Loucy (cell line): ENCODE data around the gene PEX12.
A peak's percentile ranks its signal among the peaks of the same experiment; 100 is the strongest.

Experiments
- H2AFZ ChIP-seq: fragments of 200-600 bp; sonication (generic); 2 replicates; pipeline ENCODE4 v1.6.0; 2016; ENCODE audit warnings: antibody characterized with exemption, mild to moderate bottlenecking, low read length, moderate library complexity
- H3F3A ChIP-seq: fragments of 200-600 bp; 2 replicates; pipeline ENCODE4 v1.6.0; 2016; ENCODE audit warnings: antibody characterized with exemption, low read depth, mild to moderate bottlenecking
- H3K27me3 ChIP-seq: fragments of 200-600 bp; sonication (generic); 2 replicates; pipeline ENCODE4 v1.6.1; 2014; ENCODE audit warnings: low read length, mild to moderate bottlenecking; ENCODE audit not compliant: insufficient read depth, poor library complexity, severe bottlenecking
- H3K36me3 ChIP-seq: fragments of 200-600 bp; sonication (generic); 2 replicates; pipeline ENCODE4 v1.6.1; 2016; ENCODE audit warnings: low read length; ENCODE audit not compliant: insufficient read depth
- H3K4me1 ChIP-seq: fragments of 200-600 bp; sonication (generic); 2 replicates; pipeline ENCODE4 v1.5.1; 2014; ENCODE audit warnings: low read length, mild to moderate bottlenecking; ENCODE audit not compliant: insufficient read depth, poor library complexity, severe bottlenecking
- H3K4me2 ChIP-seq: fragments of 200-600 bp; sonication (generic); 2 replicates; pipeline ENCODE4 v1.6.0; 2014; ENCODE audit warnings: antibody characterized with exemption, low read length, low read depth, mild to moderate bottlenecking; ENCODE audit not compliant: poor library complexity, severe bottlenecking
- H3K4me3 ChIP-seq: fragments of 200-600 bp; sonication (generic); 2 replicates; pipeline ENCODE4 v1.5.1; 2014; ENCODE audit warnings: low read length, mild to moderate bottlenecking, mixed read lengths; ENCODE audit not compliant: poor library complexity, severe bottlenecking
- H3K79me2 ChIP-seq: fragments of 200-600 bp; sonication (generic); 2 replicates; pipeline ENCODE4 v1.6.1; 2014; ENCODE audit warnings: low read length; ENCODE audit not compliant: insufficient read depth
- H3K9ac ChIP-seq: fragments of 200-600 bp; sonication (generic); 2 replicates; pipeline ENCODE4 v1.6.0; 2014; ENCODE audit warnings: mild to moderate bottlenecking, low read depth, low read length, moderate library complexity; ENCODE audit not compliant: poor library complexity, severe bottlenecking
- H3K9me2 ChIP-seq: fragments of 200-600 bp; sonication (generic); replicated peaks from 2 replicates; pipeline ENCODE4 v1.6.1; 2016; ENCODE audit warnings: low read depth, low read length, mixed read lengths
- H3K9me3 ChIP-seq: fragments of 200-600 bp; sonication (generic); 2 replicates; pipeline ENCODE4 v1.6.1; 2014; ENCODE audit warnings: mild to moderate bottlenecking, antibody characterized with exemption, low read length, low read depth; ENCODE audit not compliant: insufficient read depth
- H4K20me1 ChIP-seq: fragments of 200-600 bp; sonication (generic); 2 replicates; pipeline ENCODE4 v1.6.0; 2014; ENCODE audit warnings: antibody characterized with exemption, low read length, mild to moderate bottlenecking; ENCODE audit not compliant: insufficient read depth, poor library complexity, severe bottlenecking
- CTCF ChIP-seq: fragments of 200-600 bp; sonication (generic); conservative IDR thresholded peaks from 2 replicates; pipeline ENCODE4 v1.5.1; 2014; ENCODE audit warnings: mild to moderate bottlenecking, antibody characterized with exemption, low read length
- EZH2phosphoT487 ChIP-seq: fragments of 200-600 bp; IDR thresholded peaks from 2 replicates; pipeline ENCODE4 v1.6.1; 2018; ENCODE audit warnings: antibody characterized with exemption, mild to moderate bottlenecking, moderate library complexity, borderline replicate concordance

Gene PEX12

DNA sequence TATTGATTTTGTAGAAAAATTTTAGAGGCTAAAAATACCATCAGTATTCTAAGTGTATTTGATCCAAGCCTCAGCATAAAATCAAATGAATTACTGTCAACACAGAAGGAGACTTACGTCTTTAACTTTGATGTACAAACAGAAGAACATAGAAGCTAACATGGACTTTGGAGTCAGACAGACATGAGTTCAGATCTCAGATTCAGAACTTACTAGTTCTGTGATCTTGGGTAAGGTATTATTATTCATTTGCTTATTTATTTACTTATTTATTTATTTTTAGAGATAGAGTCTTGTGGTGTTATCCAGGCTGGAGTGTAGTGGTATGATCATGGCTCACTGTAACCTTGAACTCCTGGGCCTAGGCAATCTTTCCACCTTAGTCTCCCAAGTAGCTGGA is 36.9 kb downstream of the PEX12 start:
- Histone ChIP-seq H3K4me1 (peaks cover 45% of the 10 kb centered on the region), H3K9ac (peak overlapping the region; percentile 69)

DNA sequence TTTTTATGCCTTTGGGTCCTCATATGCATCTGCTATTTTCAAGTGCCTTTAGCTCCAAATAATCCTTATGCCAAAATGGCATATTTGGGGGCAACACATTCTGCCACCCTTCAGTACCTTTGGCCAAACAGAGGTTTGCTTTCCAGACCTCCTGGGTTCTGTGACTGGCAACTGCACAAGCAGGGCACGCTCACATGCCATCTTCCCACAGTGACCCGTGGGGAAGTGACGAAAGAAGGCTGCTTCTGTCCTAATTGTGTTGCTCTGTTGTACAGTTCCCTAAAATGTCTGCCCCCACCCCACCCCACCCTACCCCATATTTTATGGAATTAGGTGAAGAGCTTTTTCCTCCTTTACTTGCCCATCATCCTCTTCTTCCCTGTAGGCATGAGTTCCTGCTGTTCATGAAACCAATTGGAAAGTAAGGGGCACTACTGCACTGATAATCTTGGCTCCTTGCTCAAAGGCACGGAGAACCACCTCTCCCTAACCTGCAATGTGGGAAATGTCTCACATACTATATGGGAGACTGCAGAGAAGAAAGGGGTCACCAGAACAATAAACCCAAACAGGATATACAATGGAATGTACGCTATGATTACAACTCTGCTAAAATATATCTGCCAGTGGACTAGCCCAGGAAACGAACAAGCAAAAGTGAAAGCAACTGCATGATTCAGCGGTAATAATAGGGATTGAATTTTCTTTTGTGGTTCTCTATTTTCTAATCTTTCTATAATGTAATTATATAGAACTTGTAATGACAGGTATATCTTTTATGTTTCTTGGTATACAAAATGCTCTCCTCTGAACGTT is 37.6 kb downstream of the PEX12 start:
- TF ChIP-seq CTCF (no peak), EZH2phosphoT487 (no peak)
- Histone ChIP-seq H3K36me3 (no peaks in the 10 kb centered on the region), H3K4me1 (peaks cover 45% of the 10 kb centered on the region), H3K9me3 (no peaks in the 10 kb centered on the region), H3K4me3 (peak overlapping the region; percentile 71), H4K20me1 (no peaks in the 10 kb centered on the region), H2AFZ (peak overlapping the region; percentile 95), H3K9ac (peak overlapping the region; percentile 69), H3F3A (peaks cover 11% of the 10 kb centered on the region; the same call in 1 of the 2 replicates), H3K79me2 (no peaks in the 10 kb centered on the region), H3K4me2 (peak overlapping the region; percentile 74), H3K27me3 (no peaks in the 10 kb centered on the region), H3K9me2 (no peaks in the 10 kb centered on the region)

More for the DNA sequence above, 36.9 kb downstream of the PEX12 start:
- H3K9me2 ChIP-seq = no peaks in the 10 kb centered on the region
- peaks cover 11% of the 10 kb centered on the region; the same call in 1 of the 2 replicates for H3F3A ChIP-seq
- H3K36me3 ChIP-seq = no peaks in the 10 kb centered on the region
- no peaks in the 10 kb centered on the region for H3K27me3 ChIP-seq
- peak overlapping the region; percentile 71 for H3K4me3 ChIP-seq
- H4K20me1 ChIP-seq = no peaks in the 10 kb centered on the region
- H3K9me3 ChIP-seq = no peaks in the 10 kb centered on the region
- H2AFZ ChIP-seq = peak overlapping the region; percentile 95
- TF ChIP-seq CTCF (no peak), EZH2phosphoT487 (no peak)
- H3K4me2 ChIP-seq = peak overlapping the region; percentile 74
- H3K79me2 ChIP-seq = no peaks in the 10 kb centered on the region

GRCh38 chr17:35539659-35540026 is 38.7 kb downstream of the PEX12 start:
- H3K36me3 ChIP-seq = no peaks in the 10 kb centered on the region
- no peaks in the 10 kb centered on the region for H3K79me2 ChIP-seq
- peak overlapping the region; percentile 27 for H3K4me3 ChIP-seq
- H3K4me2 ChIP-seq = peak overlapping the region; percentile 65
- H3K9ac ChIP-seq = no peak overlapping the region
- no peaks in the 10 kb centered on the region for H3K27me3 ChIP-seq
- H3K9me2 ChIP-seq = no peaks in the 10 kb centered on the region
- no peaks in the 10 kb centered on the region for H3K9me3 ChIP-seq
- no peaks in the 10 kb centered on the region for H4K20me1 ChIP-seq
- TF ChIP-seq EZH2phosphoT487 = no peak
- TF ChIP-seq CTCF = no peak
- H3K4me1 ChIP-seq = peaks cover 45% of the 10 kb centered on the region
- peak overlapping the region; percentile 79 for H2AFZ ChIP-seq
- H3F3A ChIP-seq = peaks cover 11% of the 10 kb centered on the region; the same call in 1 of the 2 replicates
